Measurements from ENCODE around the gene PNO1. TPM values are rescaled to one million over a fixed set of nuclear protein-coding genes. Genes with fewer than 3 reads are reported as not detected.

PNO1 gene
- total and polyA plus RNA-seq, 2 donors (not counting 3 experiments of a cell fraction or from before 2014, with no cell fraction given): 9.4 to 25.6 TPM

GRCh38 chr2:68193787-68194372, 36.2 kb downstream of the PNO1 start:
- Histone ChIP-seq H3K9me3 (replicated peaks; ENCODE audit: control insufficient read depth, insufficient read depth, low read length) (no peaks in the 10 kb centered on the region), H3K9ac (replicated peaks; ENCODE audit: extremely low read depth, insufficient read depth, low read length) (no peak overlapping the region), H3K36me3 (ENCODE audit: control insufficient read depth in 2 of 2, extremely low read depth in 1 of 2, insufficient read depth in 2 of 2, low read length in 2 of 2) (no peaks in the 10 kb centered on the region), H3K27me3 (ENCODE audit: control insufficient read depth in 2 of 2, insufficient read depth in 2 of 2, low read length in 2 of 2) (no peaks in the 10 kb centered on the region), H3K79me2 (ENCODE audit: control insufficient read depth, insufficient read depth, low read length) (peaks cover 93% of the 10 kb centered on the region), H2AFZ (ENCODE audit: low read depth, low read length) (no peak overlapping the region), H3K4me2 (ENCODE audit: insufficient read depth, low read length) (peak overlapping the region; percentile 47), H3K4me3 (replicated peaks in 1 of 3; ENCODE audit: insufficient read depth in 1 of 3, low read depth in 1 of 3, low read length in 3 of 3) (no peak overlapping the region), H4K20me1 (replicated peaks; ENCODE audit: control insufficient read depth, extremely low read depth, insufficient read depth, low read length) (peaks cover 16% of the 10 kb centered on the region), H3K9me1 (replicated peaks; ENCODE audit: control insufficient read depth, extremely low read depth, insufficient read depth, low read length) (no peaks in the 10 kb centered on the region), H3K27ac (ENCODE audit: insufficient read depth, low read depth, low read length) (no peak overlapping the region), H3K4me1 (ENCODE audit: control insufficient read depth, extremely low read depth, insufficient read depth, low read length) (peaks cover 38% of the 10 kb centered on the region)
- dilution Hi-C loops (cut with MboI; ENCODE audit: extremely low pct_ligation_motif_present, low sequenced_read_pairs): no loop called here
- POLR2A ChIA-PET: no interaction called here
- FAIRE-seq (no peak), DNase-seq (ENCODE audit: low read depth, low spot score) (peak; percentile 46)
- BruUV-seq (replicated peaks): no TSS peak
- TF ChIP-seq POLR2AphosphoS5 (IDR thresholded peaks at IDR 0.05; ENCODE audit: insufficient read depth, low read depth, low read length) (no peak), GATA2 (IDR thresholded peaks at IDR 0.05; ENCODE audit: insufficient read depth, insufficient read length, low read depth, low read length) (no peak), FOS (IDR thresholded peaks at IDR 0.05; ENCODE audit: borderline replicate concordance, insufficient read depth, low read length) (peak; percentile 85), JUN (IDR thresholded peaks at IDR 0.05; ENCODE audit: borderline replicate concordance, insufficient read depth, insufficient read length, low read depth) (peak; percentile 29)
- intact Hi-C loops (cut with micrococcal nuclease): loop anchor here (2.0 kb wide), 1 partner anchor 165 kb away; no protein-coding TSS in a partner anchor
- CTCF ChIA-PET: interaction anchor here (1.2 to 7.1 kb wide), 10 partner anchors 9 to 98 kb away, joined by 3 to 175 read pairs (median 34); partner anchors contain the start of gene PPP3R1

GRCh38 chr2:68195096-68195495, 37.4 kb downstream of the PNO1 start:
- Histone ChIP-seq H3K27ac (ENCODE audit: insufficient read depth, low read depth, low read length) (no peak overlapping the region), H3K36me3 (ENCODE audit: control insufficient read depth in 2 of 2, extremely low read depth in 1 of 2, insufficient read depth in 2 of 2, low read length in 2 of 2) (no peaks in the 10 kb centered on the region), H3K9me3 (replicated peaks; ENCODE audit: control insufficient read depth, insufficient read depth, low read length) (no peaks in the 10 kb centered on the region), H2AFZ (ENCODE audit: low read depth, low read length) (no peak overlapping the region), H3K4me1 (ENCODE audit: control insufficient read depth, extremely low read depth, insufficient read depth, low read length) (peaks cover 38% of the 10 kb centered on the region), H3K27me3 (ENCODE audit: control insufficient read depth in 2 of 2, insufficient read depth in 2 of 2, low read length in 2 of 2) (no peaks in the 10 kb centered on the region), H3K79me2 (ENCODE audit: control insufficient read depth, insufficient read depth, low read length) (peaks cover 90% of the 10 kb centered on the region), H4K20me1 (replicated peaks; ENCODE audit: control insufficient read depth, extremely low read depth, insufficient read depth, low read length) (peaks cover 17% of the 10 kb centered on the region), H3K9ac (replicated peaks; ENCODE audit: extremely low read depth, insufficient read depth, low read length) (no peak overlapping the region), H3K4me3 (replicated peaks in 1 of 3; ENCODE audit: insufficient read depth in 1 of 3, low read depth in 1 of 3, low read length in 3 of 3) (no peak overlapping the region), H3K9me1 (replicated peaks; ENCODE audit: control insufficient read depth, extremely low read depth, insufficient read depth, low read length) (no peaks in the 10 kb centered on the region), H3K4me2 (ENCODE audit: insufficient read depth, low read length) (no peak overlapping the region)
- dilution Hi-C loops (cut with MboI; ENCODE audit: extremely low pct_ligation_motif_present, low sequenced_read_pairs): no loop called here
- ChIA-PET POLR2A (no interaction called here), CTCF (interaction anchor here (0.6 to 7.1 kb wide), 16 partner anchors 10 to 99 kb away, joined by 3 to 175 read pairs (median 20); partner anchors contain the start of gene PPP3R1)
- BruUV-seq (replicated peaks): no TSS peak
- intact Hi-C loops (cut with micrococcal nuclease): loop anchor here (2.0 kb wide), 1 partner anchor 164 kb away; no protein-coding TSS in a partner anchor
- TF ChIP-seq MAX (IDR thresholded peaks at IDR 0.05; ENCODE audit: insufficient read depth, insufficient read length) (no peak), POLR2AphosphoS5 (IDR thresholded peaks at IDR 0.05; ENCODE audit: insufficient read depth, low read depth, low read length) (no peak), MYC (IDR thresholded peaks at IDR 0.05; ENCODE audit: low read depth, low read length) (no peak), POLR2A (IDR thresholded peaks at IDR 0.05; ENCODE audit: low read depth, low read length) (no peak), GATA2 (IDR thresholded peaks at IDR 0.05; ENCODE audit: insufficient read depth, insufficient read length, low read depth, low read length) (no peak), FOS (IDR thresholded peaks at IDR 0.05; ENCODE audit: borderline replicate concordance, insufficient read depth, low read length) (no peak), EZH2 (IDR thresholded peaks at IDR 0.05; ENCODE audit: borderline replicate concordance, low read depth, low read length, severe bottlenecking) (no peak), JUN (IDR thresholded peaks at IDR 0.05; ENCODE audit: borderline replicate concordance, insufficient read depth, insufficient read length, low read depth) (no peak)
- TF ChIP-seq, protein P1, sequence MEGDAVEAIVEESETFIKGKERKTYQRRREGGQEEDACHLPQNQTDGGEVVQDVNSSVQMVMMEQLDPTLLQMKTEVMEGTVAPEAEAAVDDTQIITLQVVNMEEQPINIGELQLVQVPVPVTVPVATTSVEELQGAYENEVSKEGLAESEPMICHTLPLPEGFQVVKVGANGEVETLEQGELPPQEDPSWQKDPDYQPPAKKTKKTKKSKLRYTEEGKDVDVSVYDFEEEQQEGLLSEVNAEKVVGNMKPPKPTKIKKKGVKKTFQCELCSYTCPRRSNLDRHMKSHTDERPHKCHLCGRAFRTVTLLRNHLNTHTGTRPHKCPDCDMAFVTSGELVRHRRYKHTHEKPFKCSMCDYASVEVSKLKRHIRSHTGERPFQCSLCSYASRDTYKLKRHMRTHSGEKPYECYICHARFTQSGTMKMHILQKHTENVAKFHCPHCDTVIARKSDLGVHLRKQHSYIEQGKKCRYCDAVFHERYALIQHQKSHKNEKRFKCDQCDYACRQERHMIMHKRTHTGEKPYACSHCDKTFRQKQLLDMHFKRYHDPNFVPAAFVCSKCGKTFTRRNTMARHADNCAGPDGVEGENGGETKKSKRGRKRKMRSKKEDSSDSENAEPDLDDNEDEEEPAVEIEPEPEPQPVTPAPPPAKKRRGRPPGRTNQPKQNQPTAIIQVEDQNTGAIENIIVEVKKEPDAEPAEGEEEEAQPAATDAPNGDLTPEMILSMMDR (IDR thresholded peaks at IDR 0.05; ENCODE audit: extremely low read depth in 1 of 2, insufficient read depth in 1 of 2, low read depth in 1 of 2, low read length in 2 of 2): no peak
- DNase-seq (ENCODE audit: low read depth, low spot score) (peak; percentile 59), FAIRE-seq (no peak)
